Measurements from ENCODE around the gene KLRG1. TPM values are rescaled to one million over a fixed set of nuclear protein-coding genes. Genes with fewer than 3 reads are reported as not detected.

KLRG1 gene
- total and polyA plus RNA-seq, 7 experiments from 2014 or later: 2.8 to 43.8 (median 18.0) TPM

GRCh38 chr12:8987685-8988084 lies 1.7 kb upstream of the KLRG1 start:
- H3K4me1 Mint-ChIP-seq: peaks cover 30 to 68% (median 55%) of the 10 kb centered on the region in 7 donors
- ChIA-PET CTCF (interaction anchor here (0.7 to 1.1 kb wide), 2 partner anchors 36 to 41 kb away, joined by 3 to 4 read pairs; no protein-coding TSS in a partner anchor), POLR2A (interaction anchor here (0.6 to 1.3 kb wide), 8 partner anchors 9 to 48 kb away, joined by 3 to 13 read pairs (median 4); no protein-coding TSS in a partner anchor)
- no peaks in the 10 kb centered on the region for H3K9me3 ChIP-seq (ENCODE audit: control insufficient read depth in 2 of 3, low read length in 3 of 3)
- H3K9me3 Mint-ChIP-seq: peaks cover 0 to 8% (median 3%) of the 10 kb centered on the region in 11 donors
- no peaks in the 10 kb centered on the region for H3K27me3 ChIP-seq (ENCODE audit: control insufficient read depth in 2 of 2, insufficient read depth in 2 of 2, low read length in 2 of 2)
- peak overlapping the region in 9 of 10 donors; percentile 5 to 90 (median 66) for H3K4me3 Mint-ChIP-seq
- peak overlapping the region; percentile 9 for H3K27ac ChIP-seq (ENCODE audit: low read depth, low read length)
- DNase-seq (no peak), ATAC-seq (no peak)
- peak overlapping the region in 8 of 9 donors; percentile 51 to 88 (median 69) for H3K27ac Mint-ChIP-seq
- peaks cover 40 to 56% of the 10 kb centered on the region in 2 donors for H3K4me1 ChIP-seq (ENCODE audit: control insufficient read depth in 2 of 2, insufficient read depth in 2 of 2, low read length in 2 of 2)
- H3K36me3 Mint-ChIP-seq: peaks cover 0 to 9% (median 6%) of the 10 kb centered on the region in 5 donors
- no peaks in the 10 kb centered on the region for H3K36me3 ChIP-seq (ENCODE audit: control insufficient read depth in 2 of 3, insufficient read depth in 3 of 3, low read length in 3 of 3)
- intact Hi-C loops (cut with micrococcal nuclease): loop anchor here (1.0 to 5.0 kb wide), 4 partner anchors 9 to 37 kb away; no protein-coding TSS in a partner anchor
- H3K4me3 ChIP-seq (ENCODE audit: low read length): peak overlapping the region; percentile 29
- no peaks in the 10 kb centered on the region for H3K27me3 Mint-ChIP-seq

GRCh38 chr12:8991371-8992345 lies 2.3 kb downstream of the KLRG1 start:
- DNase-seq: peak in 7 of 9 donors; percentile 14 to 23 (median 20)
- H3K27ac Mint-ChIP-seq: peak overlapping the region; percentile 1 to 97 (median 80)
- H3K27me3 Mint-ChIP-seq: no peaks in the 10 kb centered on the region
- peak; percentile 52 for ATAC-seq
- Histone ChIP-seq H3K27ac (ENCODE audit: low read depth, low read length) (peak overlapping the region; percentile 43), H3K4me3 (ENCODE audit: low read length) (peak overlapping the region; percentile 57), H3K4me1 (ENCODE audit: control insufficient read depth in 2 of 2, insufficient read depth in 2 of 2, low read length in 2 of 2) (peaks cover 42 to 60% of the 10 kb centered on the region in 2 donors), H3K36me3 (ENCODE audit: control insufficient read depth in 2 of 3, insufficient read depth in 3 of 3, low read length in 3 of 3) (peaks cover 0 to 3% (median 0%) of the 10 kb centered on the region in 3 experiments), H3K9me3 (ENCODE audit: control insufficient read depth in 2 of 3, low read length in 3 of 3) (no peaks in the 10 kb centered on the region), H3K27me3 (ENCODE audit: control insufficient read depth in 2 of 2, insufficient read depth in 2 of 2, low read length in 2 of 2) (no peaks in the 10 kb centered on the region)
- peaks cover 0 to 4% (median 0%) of the 10 kb centered on the region in 11 donors for H3K9me3 Mint-ChIP-seq
- intact Hi-C loops (cut with micrococcal nuclease): loop anchor here in 1 of 2 donors (1.0 kb wide), 4 partner anchors 8 to 41 kb away; no protein-coding TSS in a partner anchor
- ChIA-PET CTCF (interaction anchor here (0.6 to 3.0 kb wide), 5 partner anchors 36 to 47 kb away, joined by 3 to 20 read pairs (median 11); partner anchors contain the start of gene M6PR), POLR2A (interaction anchor here (0.5 to 2.3 kb wide), 14 partner anchors 9 to 963 kb away, joined by 3 to 9 read pairs (median 4); no protein-coding TSS in a partner anchor)
- peaks cover 0 to 20% (median 8%) of the 10 kb centered on the region in 5 donors for H3K36me3 Mint-ChIP-seq
- peak overlapping the region in 9 of 10 donors; percentile 8 to 85 (median 77) for H3K4me3 Mint-ChIP-seq
- peaks cover 40 to 89% (median 77%) of the 10 kb centered on the region in 7 donors for H3K4me1 Mint-ChIP-seq

- CTCF ChIA-PET: interaction anchor here (2.7 to 2.9 kb wide), 2 partner anchors 43 to 45 kb away, joined by 11 to 20 read pairs; no protein-coding TSS in a partner anchor
- H3K9me3 Mint-ChIP-seq: no peaks in the 10 kb centered on the region
Observed at GRCh38 chr12:8993827-8994226, 4.5 kb downstream of the KLRG1 start.

GRCh38 chr12:8995021-8995775 lies 5.9 kb downstream of the KLRG1 start:
- Histone ChIP-seq H3K27ac (ENCODE audit: low read depth, low read length) (no peak overlapping the region), H3K9me3 (ENCODE audit: control insufficient read depth in 2 of 3, low read length in 3 of 3) (no peaks in the 10 kb centered on the region), H3K27me3 (ENCODE audit: control insufficient read depth in 2 of 2, insufficient read depth in 2 of 2, low read length in 2 of 2) (no peaks in the 10 kb centered on the region), H3K36me3 (ENCODE audit: control insufficient read depth in 2 of 3, insufficient read depth in 3 of 3, low read length in 3 of 3) (peaks cover 0 to 3% (median 0%) of the 10 kb centered on the region in 3 experiments), H3K4me3 (ENCODE audit: low read length) (peak overlapping the region; percentile 19), H3K4me1 (ENCODE audit: control insufficient read depth in 2 of 2, insufficient read depth in 2 of 2, low read length in 2 of 2) (peaks cover 31 to 38% of the 10 kb centered on the region in 2 donors)
- ATAC-seq (no peak), DNase-seq (no peak)
- H3K27ac Mint-ChIP-seq: peak overlapping the region in 8 of 9 donors; percentile 71 to 89 (median 88)
- H3K36me3 Mint-ChIP-seq: peaks cover 0 to 27% (median 7%) of the 10 kb centered on the region in 5 donors
- H3K9me3 Mint-ChIP-seq: no peaks in the 10 kb centered on the region
- peak overlapping the region in 8 of 10 donors; percentile 24 to 81 (median 58) for H3K4me3 Mint-ChIP-seq
- H3K27me3 Mint-ChIP-seq: no peaks in the 10 kb centered on the region
- peaks cover 23 to 77% (median 58%) of the 10 kb centered on the region in 7 donors for H3K4me1 Mint-ChIP-seq
- intact Hi-C loops (cut with micrococcal nuclease): no loop called here
- POLR2A ChIA-PET: interaction anchor here (0.5 kb wide), 1 partner anchor 694 kb away, joined by 3 read pairs; no protein-coding TSS in a partner anchor
- CTCF ChIA-PET: interaction anchor here (0.7 kb wide), 1 partner anchor 44 kb away, joined by 3 read pairs; no protein-coding TSS in a partner anchor

More at GRCh38 chr12:8993827-8994226, 4.5 kb downstream of the KLRG1 start:
- peak overlapping the region; percentile 19 for H3K4me3 ChIP-seq (ENCODE audit: low read length)
- Mint-ChIP-seq H3K4me1 (peaks cover 30 to 78% (median 67%) of the 10 kb centered on the region in 7 donors), H3K27me3 (no peaks in the 10 kb centered on the region), H3K36me3 (peaks cover 0 to 20% (median 7%) of the 10 kb centered on the region in 5 donors), H3K27ac (peak overlapping the region in 8 of 9 donors; percentile 71 to 89 (median 88)), H3K4me3 (peak overlapping the region in 8 of 10 donors; percentile 24 to 81 (median 65))
- no peak for ATAC-seq
- H3K27me3 ChIP-seq (ENCODE audit: control insufficient read depth in 2 of 2, insufficient read depth in 2 of 2, low read length in 2 of 2): no peaks in the 10 kb centered on the region
- no peaks in the 10 kb centered on the region for H3K9me3 ChIP-seq (ENCODE audit: control insufficient read depth in 2 of 3, low read length in 3 of 3)
- no peak for DNase-seq
- H3K4me1 ChIP-seq (ENCODE audit: control insufficient read depth in 2 of 2, insufficient read depth in 2 of 2, low read length in 2 of 2): peaks cover 34 to 50% of the 10 kb centered on the region in 2 donors
- H3K27ac ChIP-seq (ENCODE audit: low read depth, low read length): peak overlapping the region; percentile 1
- peaks cover 0 to 3% (median 0%) of the 10 kb centered on the region in 3 experiments for H3K36me3 ChIP-seq (ENCODE audit: control insufficient read depth in 2 of 3, insufficient read depth in 3 of 3, low read length in 3 of 3)
- POLR2A ChIA-PET: interaction anchor here (0.8 to 1.9 kb wide), 6 partner anchors 9 to 44 kb away, joined by 3 to 5 read pairs (median 4); partner anchors contain the start of gene M6PR
- intact Hi-C loops (cut with micrococcal nuclease): no loop called here

- Histone ChIP-seq H3K9me3 (ENCODE audit: control insufficient read depth in 2 of 3, low read length in 3 of 3) (no peaks in the 10 kb centered on the region), H3K4me1 (ENCODE audit: control insufficient read depth in 2 of 2, insufficient read depth in 2 of 2, low read length in 2 of 2) (peaks cover 35 to 44% of the 10 kb centered on the region in 2 donors), H3K4me3 (ENCODE audit: low read length) (peak overlapping the region; percentile 25), H3K36me3 (ENCODE audit: control insufficient read depth in 2 of 3, insufficient read depth in 3 of 3, low read length in 3 of 3) (peaks cover 0 to 3% (median 0%) of the 10 kb centered on the region in 3 experiments), H3K27ac (ENCODE audit: low read depth, low read length) (no peak overlapping the region), H3K27me3 (ENCODE audit: control insufficient read depth in 2 of 2, insufficient read depth in 2 of 2, low read length in 2 of 2) (no peaks in the 10 kb centered on the region)
- no peaks in the 10 kb centered on the region for H3K9me3 Mint-ChIP-seq
- intact Hi-C loops (cut with micrococcal nuclease): loop anchor here (1.0 to 2.0 kb wide), 5 partner anchors 10 to 46 kb away; no protein-coding TSS in a partner anchor
- ATAC-seq (peak; percentile 65), DNase-seq (peak in 1 of 9 donors; percentile 28)
- H3K27ac Mint-ChIP-seq: peak overlapping the region in 8 of 9 donors; percentile 1 to 87 (median 60)
- H3K4me1 Mint-ChIP-seq: peaks cover 20 to 80% (median 62%) of the 10 kb centered on the region in 7 donors
- peaks cover 0 to 3% (median 0%) of the 10 kb centered on the region in 5 donors for H3K27me3 Mint-ChIP-seq
- peaks cover 0 to 36% (median 14%) of the 10 kb centered on the region in 5 donors for H3K36me3 Mint-ChIP-seq
- H3K4me3 Mint-ChIP-seq: peak overlapping the region in 8 of 10 donors; percentile 11 to 77 (median 33)
- POLR2A ChIA-PET: interaction anchor here (0.7 to 2.0 kb wide), 7 partner anchors 9 to 46 kb away, joined by 3 to 13 read pairs (median 5); no protein-coding TSS in a partner anchor
- CTCF ChIA-PET: interaction anchor here (1.1 kb wide), 1 partner anchor 40 kb away, joined by 5 read pairs; no protein-coding TSS in a partner anchor
Observed at GRCh38 chr12:8996682-8997405, 7.5 kb downstream of the KLRG1 start.

Data from naive thymus-derived CD4-positive, alpha-beta T cell (primary cell).